Measurements from ENCODE around the gene MRPL42. TPM values are rescaled to one million over a fixed set of nuclear protein-coding genes. Genes with fewer than 3 reads are reported as not detected.

Gene MRPL42
- total RNA-seq, 1 donor from 2014 or later, result 287 TPM

DNA sequence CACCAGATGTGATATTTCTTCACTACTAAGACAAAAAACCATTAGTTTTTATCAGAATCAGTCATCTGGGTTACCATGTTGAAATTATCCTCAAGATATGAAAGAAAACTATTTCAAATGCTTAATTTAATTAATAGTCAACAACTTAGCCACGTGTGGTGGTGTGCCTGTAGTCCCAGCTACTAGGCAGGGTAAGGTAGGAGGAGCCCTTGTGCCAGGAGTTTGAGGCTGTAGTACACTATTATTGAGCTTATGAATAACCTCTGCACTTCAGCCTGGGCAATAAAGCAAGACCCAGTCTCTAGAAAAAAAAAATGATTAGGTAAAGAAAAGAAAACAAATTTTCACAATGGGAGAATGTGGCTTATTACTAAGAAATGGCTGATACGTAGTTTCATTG, 33.4 kb downstream of the MRPL42 start:
- Mint-ChIP-seq H3K4me1 (no peaks in the 10 kb centered on the region), H3K27ac (no peak overlapping the region)

DNA sequence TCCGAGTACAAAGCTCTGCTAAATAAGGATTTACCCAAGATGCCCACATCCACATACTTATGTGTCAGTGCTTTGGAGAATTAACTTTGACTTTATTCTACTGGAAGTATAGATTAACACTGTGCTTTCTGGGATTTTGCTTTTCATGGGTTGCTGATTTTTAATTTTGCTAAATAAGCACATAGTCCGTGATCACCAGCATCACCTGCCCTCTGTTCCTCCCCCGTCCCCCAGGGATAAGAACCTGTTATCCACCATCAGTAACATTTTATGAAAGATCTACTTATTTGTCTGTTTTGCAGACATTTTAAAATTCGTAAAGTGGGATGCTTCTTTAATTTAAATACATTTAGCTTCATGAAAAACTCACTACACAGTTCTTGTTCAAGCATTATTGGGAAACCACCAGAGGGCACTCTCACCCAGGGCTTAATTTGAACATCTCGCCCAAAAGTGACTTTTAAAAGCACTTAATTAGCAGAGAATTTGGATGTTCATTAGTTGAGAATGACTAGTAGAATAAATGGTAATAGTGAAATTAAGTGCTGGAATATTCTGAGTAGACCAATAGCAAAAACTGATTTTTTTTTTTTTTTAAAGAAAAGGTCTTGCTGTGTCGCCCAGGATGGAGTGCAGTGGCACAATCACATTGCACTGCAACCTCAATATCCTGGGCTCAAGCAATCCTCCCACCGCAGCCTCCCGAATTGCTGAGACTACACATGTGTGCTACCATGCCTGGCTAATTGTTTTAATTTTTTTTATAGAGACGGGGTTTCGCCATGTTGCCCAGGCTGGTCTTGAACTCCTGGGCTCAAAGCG, 35.7 kb downstream of the MRPL42 start:
- H3K27me3 Mint-ChIP-seq (ENCODE audit: insufficient read depth, low read depth), result no peaks in the 10 kb centered on the region
- H3K9me3 Mint-ChIP-seq, result no peaks in the 10 kb centered on the region
- Histone ChIP-seq H4K20me1 (ENCODE audit: low read depth) (peaks cover 8% of the 10 kb centered on the region), H3K9ac (no peak overlapping the region), H3K4me1 (no peaks in the 10 kb centered on the region), H3K4me3 (no peak overlapping the region), H3K79me2 (ENCODE audit: low read depth) (no peaks in the 10 kb centered on the region), H3F3A (ENCODE audit: low read depth) (peaks cover 26% of the 10 kb centered on the region), H3K27ac (no peak overlapping the region), H3K27me3 (no peaks in the 10 kb centered on the region), H3K4me2 (no peak overlapping the region), H2AFZ (replicated peaks) (no peak overlapping the region), H3K36me3 (peaks cover 22% of the 10 kb centered on the region), H3K9me3 (ENCODE audit: low read depth) (no peaks in the 10 kb centered on the region)
- H3K4me3 Mint-ChIP-seq, result no peak overlapping the region
- peaks cover 5% of the 10 kb centered on the region for H3K36me3 Mint-ChIP-seq
- no peak overlapping the region for H3K27ac Mint-ChIP-seq
- peak; percentile 56 for DNase-seq (ENCODE audit: low spot score)
- TF ChIP-seq EZH2phosphoT487 (IDR thresholded peaks at IDR 0.05), result no peak
- TF ChIP-seq, protein P1, sequence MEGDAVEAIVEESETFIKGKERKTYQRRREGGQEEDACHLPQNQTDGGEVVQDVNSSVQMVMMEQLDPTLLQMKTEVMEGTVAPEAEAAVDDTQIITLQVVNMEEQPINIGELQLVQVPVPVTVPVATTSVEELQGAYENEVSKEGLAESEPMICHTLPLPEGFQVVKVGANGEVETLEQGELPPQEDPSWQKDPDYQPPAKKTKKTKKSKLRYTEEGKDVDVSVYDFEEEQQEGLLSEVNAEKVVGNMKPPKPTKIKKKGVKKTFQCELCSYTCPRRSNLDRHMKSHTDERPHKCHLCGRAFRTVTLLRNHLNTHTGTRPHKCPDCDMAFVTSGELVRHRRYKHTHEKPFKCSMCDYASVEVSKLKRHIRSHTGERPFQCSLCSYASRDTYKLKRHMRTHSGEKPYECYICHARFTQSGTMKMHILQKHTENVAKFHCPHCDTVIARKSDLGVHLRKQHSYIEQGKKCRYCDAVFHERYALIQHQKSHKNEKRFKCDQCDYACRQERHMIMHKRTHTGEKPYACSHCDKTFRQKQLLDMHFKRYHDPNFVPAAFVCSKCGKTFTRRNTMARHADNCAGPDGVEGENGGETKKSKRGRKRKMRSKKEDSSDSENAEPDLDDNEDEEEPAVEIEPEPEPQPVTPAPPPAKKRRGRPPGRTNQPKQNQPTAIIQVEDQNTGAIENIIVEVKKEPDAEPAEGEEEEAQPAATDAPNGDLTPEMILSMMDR (IDR thresholded peaks at IDR 0.05), result peak; percentile 94
- H3K4me1 Mint-ChIP-seq, result no peaks in the 10 kb centered on the region

More for the DNA sequence above, 33.4 kb downstream of the MRPL42 start:
- peaks cover 22% of the 10 kb centered on the region for H3K36me3 ChIP-seq
- H4K20me1 ChIP-seq (ENCODE audit: low read depth), result peaks cover 8% of the 10 kb centered on the region
- H3F3A ChIP-seq (ENCODE audit: low read depth), result peaks cover 26% of the 10 kb centered on the region
- no peaks in the 10 kb centered on the region for H3K9me3 ChIP-seq (ENCODE audit: low read depth)
- no peaks in the 10 kb centered on the region for H3K27me3 Mint-ChIP-seq (ENCODE audit: insufficient read depth, low read depth)
- H3K4me2 ChIP-seq, result no peak overlapping the region
- no peak overlapping the region for H3K4me3 Mint-ChIP-seq
- H3K36me3 Mint-ChIP-seq, result peaks cover 17% of the 10 kb centered on the region
- TF ChIP-seq EZH2phosphoT487 (IDR thresholded peaks at IDR 0.05) (no peak), EZH2 (IDR thresholded peaks at IDR 0.05) (no peak)
- TF ChIP-seq, protein P1 (IDR thresholded peaks at IDR 0.05), result no peak
- H3K9ac ChIP-seq, result no peak overlapping the region
- no peak overlapping the region for H3K4me3 ChIP-seq
- H3K4me1 ChIP-seq, result no peaks in the 10 kb centered on the region
- H3K79me2 ChIP-seq (ENCODE audit: low read depth), result no peaks in the 10 kb centered on the region
- H3K9me3 Mint-ChIP-seq, result no peaks in the 10 kb centered on the region
- no peak for DNase-seq (ENCODE audit: low spot score)
- no peak overlapping the region for H2AFZ ChIP-seq (replicated peaks)
- H3K27me3 ChIP-seq, result no peaks in the 10 kb centered on the region
- H3K27ac ChIP-seq, result no peak overlapping the region

DNA sequence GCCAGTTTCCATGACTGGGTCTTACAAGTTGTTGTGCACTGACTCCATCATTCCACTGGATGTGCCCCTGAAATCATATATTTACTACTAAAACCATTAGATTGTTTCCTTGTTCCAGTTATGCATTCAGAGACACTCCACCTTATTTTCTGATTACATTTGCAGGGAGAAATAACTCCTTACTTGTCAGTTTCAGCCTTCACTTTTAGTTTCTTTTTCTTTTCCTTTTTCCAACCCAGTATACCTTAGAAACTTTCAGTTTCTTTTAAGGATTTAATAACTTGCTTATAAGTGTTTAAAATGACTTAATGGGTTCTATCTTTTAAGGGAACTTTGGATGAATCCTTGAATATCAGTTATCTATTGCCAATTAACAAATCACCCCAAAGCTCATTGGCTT, 39.9 kb downstream of the MRPL42 start:
- Mint-ChIP-seq H3K9me3 (no peaks in the 10 kb centered on the region), H3K4me3 (no peak overlapping the region), H3K27me3 (ENCODE audit: insufficient read depth, low read depth) (peaks cover 2% of the 10 kb centered on the region), H3K36me3 (peaks cover 10% of the 10 kb centered on the region), H3K27ac (no peak overlapping the region), H3K4me1 (no peaks in the 10 kb centered on the region)
- H3K36me3 ChIP-seq, result peaks cover 9% of the 10 kb centered on the region
- H3K9me3 ChIP-seq (ENCODE audit: low read depth), result no peaks in the 10 kb centered on the region
- no peak overlapping the region for H2AFZ ChIP-seq (replicated peaks)
- no peak overlapping the region for H3K4me3 ChIP-seq
- H3K27me3 ChIP-seq, result no peaks in the 10 kb centered on the region
- TF ChIP-seq EZH2 (IDR thresholded peaks at IDR 0.05) (no peak), EZH2phosphoT487 (IDR thresholded peaks at IDR 0.05) (no peak)
- TF ChIP-seq, protein P1 (IDR thresholded peaks at IDR 0.05), result no peak
- no peaks in the 10 kb centered on the region for H3K4me1 ChIP-seq
- H3K9ac ChIP-seq, result no peak overlapping the region
- H4K20me1 ChIP-seq (ENCODE audit: low read depth), result peaks cover 4% of the 10 kb centered on the region
- no peak overlapping the region for H3K4me2 ChIP-seq
- no peak for DNase-seq (ENCODE audit: low spot score)
- H3K79me2 ChIP-seq (ENCODE audit: low read depth), result no peaks in the 10 kb centered on the region
- H3F3A ChIP-seq (ENCODE audit: low read depth), result peaks cover 3% of the 10 kb centered on the region
- no peak overlapping the region for H3K27ac ChIP-seq

Data from neural progenitor cell (in vitro differentiated cells).